BJ (cell line): Measurements from ENCODE around the gene RASGRP1. TPM values are rescaled to one million over a fixed set of nuclear protein-coding genes. Genes with fewer than 3 reads are reported as not detected.

Experiments used
- CTCF ChIA-PET: fragments of 350-600 bp; formaldehyde crosslinking; extraction: SDS; loops from one replicate; lab custom pipeline; 2021; ENCODE audit warnings: antibody characterized with exemption, inconsistent platforms; lab: Yijun Ruan, JAX
- POLR2A ChIA-PET: fragments of 300-600 bp; sonication (Branson Sonifier 250); formaldehyde crosslinking; extraction: SDS; loops from one replicate; lab custom pipeline; 2021; ENCODE audit warnings: antibody characterized with exemption; lab: Charles Lee
- DNase-seq: peaks from one replicate; pipeline ENCODE4 v3.0.0-alpha.2; 2011; ENCODE audit warnings: low read depth
- H3K27me3 ChIP-seq: 2 replicates; pipeline ENCODE4 v1.6.0; 2011; ENCODE audit warnings: low read length; ENCODE audit not compliant: control insufficient read depth, insufficient read depth
- H3K36me3 ChIP-seq: 2 replicates; pipeline ENCODE4 v1.5.1; 2011; ENCODE audit warnings: low read length; ENCODE audit not compliant: control insufficient read depth, insufficient read depth
- H3K4me3 ChIP-seq: 2 replicates; pipeline ENCODE4 v1.5.1; 2011; ENCODE audit warnings: low read depth, mild to moderate bottlenecking, control low read depth, low read length
- polyA plus RNA-seq: library from polyadenylated mRNA; depleted of rRNA; stranded (reverse); fragments of >200 nt; gene quantifications from 2 replicates; pipeline ENCODE4 v1.2.3, GENCODE V29; 2011
- TF ChIP-seq, protein P1 (sequence below): IDR thresholded peaks from 2 replicates; pipeline ENCODE4 v1.5.1; 2011; ENCODE audit warnings: low read depth, mild to moderate bottlenecking, control low read depth, inconsistent platforms, low read length, moderate library complexity; ENCODE audit not compliant: insufficient read depth

Gene RASGRP1
- polyA plus RNA-seq, 1 experiment, result 4.3 TPM

DNA sequence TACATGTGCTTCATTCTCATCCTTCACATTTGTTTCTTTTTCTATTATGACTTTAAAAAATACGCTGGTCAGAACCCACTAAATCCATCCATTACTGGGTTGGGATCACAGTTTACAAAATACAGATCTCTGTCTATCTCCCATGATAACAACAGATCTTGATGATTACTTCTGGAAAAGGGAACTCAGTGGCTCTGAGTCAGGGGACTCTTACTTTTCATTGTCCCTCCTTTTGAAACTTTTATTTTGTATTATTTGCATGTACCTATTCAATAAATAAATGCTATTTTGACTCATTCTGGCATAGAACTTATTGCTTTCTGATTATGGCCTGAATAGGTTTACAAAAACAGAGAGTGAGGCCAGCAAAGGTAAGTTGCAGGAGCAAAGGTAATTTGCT, 11.6 kb upstream of the RASGRP1 start:
- TF ChIP-seq, protein P1, sequence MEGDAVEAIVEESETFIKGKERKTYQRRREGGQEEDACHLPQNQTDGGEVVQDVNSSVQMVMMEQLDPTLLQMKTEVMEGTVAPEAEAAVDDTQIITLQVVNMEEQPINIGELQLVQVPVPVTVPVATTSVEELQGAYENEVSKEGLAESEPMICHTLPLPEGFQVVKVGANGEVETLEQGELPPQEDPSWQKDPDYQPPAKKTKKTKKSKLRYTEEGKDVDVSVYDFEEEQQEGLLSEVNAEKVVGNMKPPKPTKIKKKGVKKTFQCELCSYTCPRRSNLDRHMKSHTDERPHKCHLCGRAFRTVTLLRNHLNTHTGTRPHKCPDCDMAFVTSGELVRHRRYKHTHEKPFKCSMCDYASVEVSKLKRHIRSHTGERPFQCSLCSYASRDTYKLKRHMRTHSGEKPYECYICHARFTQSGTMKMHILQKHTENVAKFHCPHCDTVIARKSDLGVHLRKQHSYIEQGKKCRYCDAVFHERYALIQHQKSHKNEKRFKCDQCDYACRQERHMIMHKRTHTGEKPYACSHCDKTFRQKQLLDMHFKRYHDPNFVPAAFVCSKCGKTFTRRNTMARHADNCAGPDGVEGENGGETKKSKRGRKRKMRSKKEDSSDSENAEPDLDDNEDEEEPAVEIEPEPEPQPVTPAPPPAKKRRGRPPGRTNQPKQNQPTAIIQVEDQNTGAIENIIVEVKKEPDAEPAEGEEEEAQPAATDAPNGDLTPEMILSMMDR, result no peak
- POLR2A ChIA-PET, result no interaction called here
- no peak for DNase-seq

DNA sequence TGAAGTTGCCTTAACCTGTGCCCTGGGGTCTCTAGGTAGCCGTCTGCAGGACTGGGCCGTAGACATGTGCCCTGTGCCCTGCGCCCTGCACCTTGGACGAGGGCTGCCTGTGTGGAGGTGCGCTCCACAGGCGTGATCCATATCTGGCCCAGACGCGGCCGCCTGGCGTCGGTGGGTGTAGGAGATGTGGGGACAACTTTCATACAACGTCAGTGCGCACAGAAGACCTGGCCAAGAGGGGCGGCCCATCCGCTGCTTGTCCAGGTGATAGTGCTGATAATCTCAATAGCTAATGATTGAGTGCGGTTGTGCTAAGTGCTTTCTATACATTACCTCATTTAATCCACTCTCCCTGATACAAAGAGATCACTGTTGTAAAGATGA, 665 bp upstream of the RASGRP1 start:
- TF ChIP-seq, protein P1, result no peak
- no peak for DNase-seq
- ChIA-PET CTCF (interaction anchor here (1.0 to 4.6 kb wide), 9 partner anchors 12 to 124 kb away, joined by 3 to 37 read pairs (median 10); no protein-coding TSS in a partner anchor), POLR2A (no interaction called here)
- H3K27me3 ChIP-seq, result peaks cover 9% of the 10 kb centered on the region
- H3K4me3 ChIP-seq, result no peak overlapping the region
- no peaks in the 10 kb centered on the region for H3K36me3 ChIP-seq

More for the DNA sequence above, 11.6 kb upstream of the RASGRP1 start:
- Histone ChIP-seq H3K4me3 (no peak overlapping the region), H3K27me3 (peaks cover 11% of the 10 kb centered on the region), H3K36me3 (no peaks in the 10 kb centered on the region)
- CTCF ChIA-PET, result no interaction called here

DNA sequence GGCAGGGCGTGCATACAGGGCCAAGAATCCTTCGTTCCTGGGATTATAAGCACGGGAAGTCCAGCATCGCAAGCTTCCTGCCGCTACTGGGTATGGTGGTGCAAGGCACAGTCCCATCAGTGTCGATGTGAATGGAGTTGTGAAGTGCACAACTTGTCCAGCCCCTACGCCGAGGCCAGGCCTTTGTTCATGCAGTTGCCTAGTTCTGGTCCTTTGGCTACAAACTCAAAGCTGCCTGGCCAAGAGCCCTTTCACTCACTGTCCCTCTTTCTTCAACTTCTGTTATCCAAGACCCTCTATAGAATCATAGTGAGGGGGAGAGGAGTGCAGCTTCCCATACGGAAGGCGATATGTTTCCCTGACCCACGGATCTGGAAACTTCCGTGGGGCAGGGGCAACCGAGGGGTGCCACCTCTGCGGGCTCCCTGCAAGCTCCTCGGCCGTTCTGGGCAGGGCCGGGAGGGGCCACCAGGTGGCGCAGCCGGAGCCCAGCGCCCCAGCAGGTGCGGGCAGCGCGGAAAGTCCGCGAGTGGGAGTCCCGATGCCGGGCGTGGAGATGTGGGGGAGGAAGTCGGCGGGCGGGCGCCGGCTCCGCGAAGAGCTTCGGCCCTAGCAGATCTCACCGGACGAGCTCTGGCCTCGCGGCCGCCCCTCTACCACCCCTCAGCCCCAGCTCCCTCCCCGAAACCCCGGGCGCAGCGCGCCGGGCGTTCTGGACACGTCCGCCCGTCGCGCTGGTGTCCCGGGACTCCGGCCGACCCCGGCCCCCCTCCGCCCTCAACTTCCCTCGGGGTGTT, 693 bp downstream of the RASGRP1 start:
- CTCF ChIA-PET, result interaction anchor here (0.8 to 4.6 kb wide), 42 partner anchors 9 to 135 kb away, joined by 3 to 37 read pairs (median 5); partner anchors contain the start of gene FAM98B
- Histone ChIP-seq H3K36me3 (no peaks in the 10 kb centered on the region), H3K27me3 (peaks cover 9% of the 10 kb centered on the region), H3K4me3 (peak overlapping the region; percentile 64)
- TF ChIP-seq, protein P1, result peak; percentile 84
- POLR2A ChIA-PET, result no interaction called here
- DNase-seq, result no peak

DNA sequence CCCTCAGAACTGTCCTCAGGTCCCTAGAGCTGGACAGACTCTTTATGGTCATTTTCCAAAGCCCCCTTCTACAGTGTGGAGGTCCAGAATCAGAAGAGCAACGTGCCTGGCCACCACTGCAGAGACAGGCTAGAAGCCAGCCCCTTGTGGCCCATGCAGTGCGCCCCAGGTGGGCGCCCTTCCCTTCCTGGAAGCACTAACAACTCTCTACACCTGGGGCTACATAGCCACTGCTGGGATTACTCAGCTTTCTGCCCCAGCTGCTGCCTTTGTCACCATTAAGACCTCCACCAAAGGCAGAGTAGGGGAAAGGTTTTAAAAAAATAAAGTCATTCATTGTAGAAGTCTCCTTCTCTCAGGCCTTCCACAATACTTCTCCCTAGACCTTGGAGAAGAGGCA, 2.3 kb downstream of the RASGRP1 start:
- ChIA-PET CTCF (interaction anchor here (1.1 to 4.6 kb wide), 8 partner anchors 9 to 137 kb away, joined by 3 to 37 read pairs (median 14); no protein-coding TSS in a partner anchor), POLR2A (no interaction called here)
- H3K27me3 ChIP-seq, result peaks cover 9% of the 10 kb centered on the region
- H3K36me3 ChIP-seq, result no peaks in the 10 kb centered on the region
- DNase-seq, result no peak
- no peak overlapping the region for H3K4me3 ChIP-seq
- TF ChIP-seq, protein P1, result no peak

DNA sequence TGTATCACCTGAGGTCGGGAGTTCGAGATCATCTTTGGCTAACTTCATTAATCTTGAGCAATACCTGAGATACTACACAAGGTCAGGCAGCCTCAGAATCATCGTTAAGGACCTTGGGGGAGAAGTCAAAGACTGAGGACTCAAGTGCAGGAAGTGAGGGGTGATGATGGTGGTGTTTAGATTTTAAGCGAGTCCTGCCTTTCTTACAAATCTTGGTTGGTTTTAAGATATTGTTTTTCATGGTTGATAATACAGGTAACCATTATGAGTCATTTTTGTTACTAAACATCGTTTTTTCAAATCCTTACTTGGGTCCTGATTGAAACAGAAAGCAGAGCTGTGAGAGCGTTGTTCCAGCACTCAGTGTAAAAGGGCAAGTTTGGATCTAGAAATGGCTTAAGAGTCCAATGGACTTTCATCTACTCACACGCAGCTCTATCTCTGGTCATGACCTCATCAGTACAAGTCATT, 4.1 kb downstream of the RASGRP1 start:
- TF ChIP-seq, protein P1, result no peak
- CTCF ChIA-PET, result interaction anchor here (0.9 to 1.2 kb wide), 3 partner anchors 120 to 126 kb away, joined by 3 to 4 read pairs (median 3); no protein-coding TSS in a partner anchor
- Histone ChIP-seq H3K4me3 (no peak overlapping the region), H3K27me3 (peaks cover 6% of the 10 kb centered on the region), H3K36me3 (no peaks in the 10 kb centered on the region)
- DNase-seq, result no peak
- POLR2A ChIA-PET, result no interaction called here
